H1 (cell line): ENCODE results near the gene FTSJ3.
A peak's percentile ranks its signal among the peaks of the same experiment; 100 is the strongest.

Experiments used
- ATF2 ChIP-seq: IDR thresholded peaks from 2 replicates; pipeline ENCODE4 v1.6.1; 2012; ENCODE audit warnings: low read length, inconsistent platforms
- CEBPB ChIP-seq: IDR thresholded peaks from 2 replicates; pipeline ENCODE4 v1.6.1; 2012; ENCODE audit warnings: low read depth, low read length
- CHD2 ChIP-seq: IDR thresholded peaks from 2 replicates; pipeline ENCODE4 v1.6.1; 2012; ENCODE audit warnings: low read length, improper control_type of control experiment
- CTCF ChIP-seq, 3 experiments: IDR thresholded peaks; 1 replicate in 2 of 3; 2 replicates in 1 of 3; pipeline versions ENCODE4 v1.5.1 to v1.6.1; 2011; ENCODE audit warnings: low read length in 3 of 3, mild to moderate bottlenecking in 3 of 3, inconsistent platforms in 2 of 3, low read depth in 1 of 3, moderate library complexity in 1 of 3; ENCODE audit not compliant: insufficient read depth in 1 of 3; ENCODE audit errors: control extremely low read depth in 1 of 3
- EZH2 ChIP-seq: fragments of 200-600 bp; sonication (generic); IDR thresholded peaks from 2 replicates; pipeline ENCODE4 v1.7.1; 2012; ENCODE audit warnings: low read depth, mild to moderate bottlenecking, moderate library complexity, low read length, inconsistent platforms; ENCODE audit not compliant: severe bottlenecking
- MAX ChIP-seq: IDR thresholded peaks from 2 replicates; pipeline ENCODE4 v1.6.1; 2012; ENCODE audit warnings: inconsistent platforms
- NANOG ChIP-seq: IDR thresholded peaks from 2 replicates; pipeline ENCODE4 v1.6.1; 2011; ENCODE audit warnings: low read length, low read depth, mild to moderate bottlenecking, inconsistent platforms; ENCODE audit not compliant: insufficient read depth, poor library complexity, severe bottlenecking
- POLR2A ChIP-seq, 2 experiments: IDR thresholded peaks; 1 replicate in 1 of 2; 2 replicates in 1 of 2; pipeline ENCODE4 v1.6.1; 2011; ENCODE audit warnings: low read depth in 2 of 2, low read length in 2 of 2, mild to moderate bottlenecking in 2 of 2; ENCODE audit errors: control extremely low read depth in 1 of 2
- POLR2AphosphoS5 ChIP-seq: IDR thresholded peaks from 2 replicates; pipeline ENCODE4 v1.6.1; 2011; ENCODE audit warnings: low read depth, low read length
- SAP30 ChIP-seq: fragments of 300-600 bp; sonication (generic); IDR thresholded peaks from 2 replicates; pipeline ENCODE4 v1.7.1; 2012; ENCODE audit warnings: low read length, moderate library complexity, mild to moderate bottlenecking, inconsistent platforms; ENCODE audit not compliant: insufficient read depth, insufficient replicate concordance
- TAF1 ChIP-seq: IDR thresholded peaks from 2 replicates; pipeline ENCODE4 v1.6.1; 2011; ENCODE audit warnings: mild to moderate bottlenecking, low read depth, low read length
- TBP ChIP-seq: IDR thresholded peaks from 2 replicates; pipeline ENCODE4 v1.6.1; 2011; ENCODE audit warnings: low read depth, low read length, improper control_type of control experiment
- YY1 ChIP-seq: IDR thresholded peaks from 2 replicates; pipeline ENCODE4 v1.6.1; 2011; ENCODE audit warnings: low read depth, mild to moderate bottlenecking, low read length

- no peak for TF ChIP-seq CTCF (IDR thresholded peaks at IDR 0.05; ENCODE audit: control extremely low read depth in 1 of 3, insufficient read depth in 1 of 3, low read depth in 1 of 3, low read length in 3 of 3)
- no peak for TF ChIP-seq EZH2
- TF ChIP-seq SAP30 = no peak
- no peak for TF ChIP-seq POLR2AphosphoS5
- peak; percentile 89 for TF ChIP-seq TAF1
- peak; percentile 57; the same call in 1 of the 2 replicates for TF ChIP-seq CEBPB
- peak; percentile 95 for TF ChIP-seq CHD2
- TF ChIP-seq YY1 = peak; percentile 83
- peak; percentile 97 for TF ChIP-seq ATF2
- TF ChIP-seq POLR2A (IDR thresholded peaks at IDR 0.05; ENCODE audit: control extremely low read depth in 1 of 2, low read depth in 2 of 2, low read length in 2 of 2) = peak in 1 of 2 experiments; percentile 43; a peak in 1 of 3 replicates
- peak; percentile 67 for TF ChIP-seq NANOG
- TF ChIP-seq MAX = peak; percentile 63; the same call in 1 of the 2 replicates
- peak; percentile 76 for TF ChIP-seq TBP
Observed at GRCh38 chr17:63842540-63843386, 15.3 kb upstream of the FTSJ3 start, which contains the start of gene SMARCD2.
